HuH-7.5 (cell line): ENCODE results near the gene MAZ.
"Not testable (repeated sequence)": the region's sequence is repeated elsewhere in the genome, so short reads cannot be mapped to it uniquely, and the experiment has no call there.

Experiments used
- DNase-seq: peaks from one replicate; pipeline ENCODE4 v3.0.0; 2011; ENCODE audit warnings: low spot score

MAZ gene

GRCh38 chr16:29806099-29806579 lies at the start of gene MAZ:
Gene MAZ (plus strand): TSS chr16:29806529. CDS start chr16:29806702, 173 bp downstream.
- no peak for DNase-seq

DNA sequence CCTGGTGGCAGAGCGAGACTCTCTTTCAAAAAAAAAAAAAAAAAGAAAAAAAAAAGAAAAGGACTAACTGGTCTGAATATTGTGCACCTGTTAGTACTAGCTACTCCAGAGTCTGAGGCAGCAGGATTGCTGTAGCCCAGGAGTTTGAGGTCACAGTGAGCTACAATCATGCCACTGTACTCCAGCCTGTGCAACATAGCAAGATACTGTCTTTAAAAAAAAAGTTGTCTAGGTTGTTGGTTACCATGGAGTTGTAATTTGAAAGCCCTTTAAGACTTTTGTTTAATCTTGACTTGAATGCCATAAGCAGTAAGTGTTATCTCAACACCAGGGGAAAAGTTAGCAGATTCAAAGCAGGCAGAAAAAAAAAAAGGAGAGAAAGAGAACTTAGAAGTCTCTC lies 49.7 kb upstream of the MAZ start:
- DNase-seq, result no peak

GRCh38 chr16:29757086-29757485 lies 49.2 kb upstream of the MAZ start:
- not testable (repeated sequence) for DNase-seq

GRCh38 chr16:29757950-29758466 lies 48.3 kb upstream of the MAZ start:
- DNase-seq, result peak; percentile 32

DNA sequence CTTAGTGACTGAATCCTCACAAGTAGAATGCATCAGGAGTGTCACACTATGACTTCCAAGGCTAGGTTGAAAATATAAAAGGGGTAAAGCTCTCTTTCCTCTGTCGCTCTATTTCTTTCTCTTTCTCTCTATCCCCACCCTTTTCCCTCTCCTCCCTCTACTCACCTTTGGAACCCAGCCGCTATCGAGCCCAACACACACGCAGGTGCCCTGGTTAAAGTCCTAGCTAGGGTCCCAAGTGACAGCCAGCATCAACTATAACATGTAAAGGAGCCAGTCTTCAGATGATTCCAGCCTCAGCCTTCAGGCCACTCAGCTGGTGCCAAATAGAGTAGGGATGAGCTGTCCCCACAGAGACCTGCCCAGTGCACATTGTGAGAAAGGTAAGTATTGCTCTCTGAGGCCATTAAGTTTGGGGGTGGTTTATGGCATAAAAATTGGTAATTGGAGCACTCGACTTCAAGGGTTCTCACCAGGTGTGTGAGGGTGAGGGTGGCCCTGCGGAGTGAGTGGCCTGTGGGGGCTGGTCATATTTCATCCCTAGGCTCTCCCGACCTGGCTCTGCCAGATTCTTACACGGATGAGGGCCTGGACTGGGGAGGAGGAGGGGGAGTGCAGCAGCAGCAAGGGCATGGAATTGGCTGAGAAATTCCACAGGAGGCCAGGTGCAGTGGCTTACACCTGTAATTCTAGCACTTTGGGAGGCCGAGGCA lies 45.6 kb upstream of the MAZ start:
- DNase-seq, result no peak

GRCh38 chr16:29761280-29761651 lies 45.1 kb upstream of the MAZ start:
- not testable (repeated sequence) for DNase-seq

DNA sequence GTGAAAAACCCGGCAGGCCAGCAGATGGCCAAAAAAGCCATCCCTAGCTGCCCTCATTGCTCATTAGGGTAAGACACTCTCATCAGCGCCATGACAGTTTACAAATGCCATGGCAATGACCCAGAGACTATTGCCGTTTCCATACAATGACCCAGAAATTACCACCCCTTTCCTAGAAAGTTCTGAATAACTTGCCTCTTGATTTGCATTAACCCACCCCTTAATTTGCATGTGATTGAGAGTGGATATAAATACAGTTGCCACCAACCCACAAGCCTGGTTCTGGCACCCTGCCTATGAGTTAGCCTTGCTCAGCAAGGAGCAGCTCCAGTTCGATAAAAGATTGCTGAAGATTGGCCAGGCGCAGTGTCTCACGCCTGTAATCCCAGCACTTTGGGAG lies 44.4 kb upstream of the MAZ start:
- no peak for DNase-seq

GRCh38 chr16:29763326-29763725 lies 43.0 kb upstream of the MAZ start:
- DNase-seq, result no peak

GRCh38 chr16:29765167-29766032 lies 40.9 kb upstream of the MAZ start:
- peak; percentile 62 for DNase-seq

- no peak for DNase-seq
Measured at GRCh38 chr16:29766571-29766970, 39.8 kb upstream of the MAZ start.

DNA sequence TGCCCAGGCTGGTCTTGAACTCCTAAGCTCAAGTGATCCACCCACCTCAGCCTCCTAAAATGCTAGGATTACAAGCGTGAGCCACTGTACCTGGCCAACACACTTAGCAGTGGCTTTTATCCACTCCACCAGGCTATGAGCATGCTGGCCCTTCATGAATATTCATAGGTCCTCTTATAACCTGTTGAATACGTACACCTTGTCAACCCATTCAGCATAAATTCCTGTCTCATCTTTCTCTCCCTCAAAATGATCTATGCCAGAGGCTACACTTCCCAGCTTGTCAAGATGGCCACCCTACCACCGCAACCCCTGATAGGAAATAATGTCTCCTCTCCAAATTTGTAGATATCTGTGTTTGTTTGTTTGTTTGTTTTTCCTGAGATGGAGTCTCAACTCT lies 39.3 kb upstream of the MAZ start:
- DNase-seq, result no peak

DNA sequence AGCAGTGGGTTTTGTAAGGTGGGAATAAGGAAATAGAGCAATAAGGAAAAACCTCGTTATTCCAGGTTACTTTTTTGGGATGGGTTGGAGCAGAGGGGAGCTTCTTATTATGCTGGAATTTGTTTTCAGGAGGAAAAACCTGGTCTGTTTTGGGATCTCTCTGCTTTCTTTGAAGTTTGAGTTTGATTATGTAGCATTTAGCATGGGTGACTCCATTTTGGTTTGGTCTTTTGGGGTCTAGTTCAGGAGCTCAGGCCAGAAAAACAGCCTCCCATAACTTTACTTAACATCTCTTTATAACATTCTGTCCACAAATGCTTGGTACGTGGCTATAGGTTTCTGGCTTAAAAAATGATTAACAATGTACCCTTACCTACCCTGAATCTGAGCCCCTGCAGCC lies 36.8 kb upstream of the MAZ start:
- DNase-seq, result no peak

DNA sequence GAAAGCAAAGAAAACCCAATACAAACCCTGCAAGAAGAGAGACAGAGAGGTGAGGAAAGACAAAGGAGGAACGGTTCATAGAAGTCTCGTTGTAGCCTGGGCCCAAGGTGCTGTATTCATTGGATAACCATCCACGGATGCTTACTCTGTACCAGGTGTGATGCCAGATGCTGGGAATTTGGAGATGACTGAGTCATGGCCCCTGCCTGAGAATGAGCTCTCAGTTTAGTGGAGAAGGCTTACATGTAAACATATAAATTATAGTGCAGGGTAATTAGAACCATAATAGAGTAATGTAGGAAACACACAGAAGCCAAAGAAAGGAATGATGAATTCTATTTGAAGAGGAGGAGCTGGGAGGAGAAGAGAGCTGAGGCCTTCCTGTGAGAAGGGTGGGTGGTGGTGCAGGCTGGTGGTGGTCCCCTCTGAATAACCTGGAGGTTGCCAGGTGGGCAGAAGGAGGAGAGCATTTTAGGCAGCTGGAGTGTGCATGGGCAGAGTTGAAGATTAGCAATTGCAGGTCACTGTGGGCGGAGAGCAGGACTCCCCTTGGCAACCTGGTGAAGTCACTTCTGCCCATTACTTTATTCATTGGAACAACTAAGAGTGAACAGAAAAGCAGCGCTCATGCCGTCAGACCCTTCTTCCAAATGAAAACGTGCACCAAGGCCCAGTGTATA lies 35.9 kb upstream of the MAZ start:
- DNase-seq, result no peak

DNA sequence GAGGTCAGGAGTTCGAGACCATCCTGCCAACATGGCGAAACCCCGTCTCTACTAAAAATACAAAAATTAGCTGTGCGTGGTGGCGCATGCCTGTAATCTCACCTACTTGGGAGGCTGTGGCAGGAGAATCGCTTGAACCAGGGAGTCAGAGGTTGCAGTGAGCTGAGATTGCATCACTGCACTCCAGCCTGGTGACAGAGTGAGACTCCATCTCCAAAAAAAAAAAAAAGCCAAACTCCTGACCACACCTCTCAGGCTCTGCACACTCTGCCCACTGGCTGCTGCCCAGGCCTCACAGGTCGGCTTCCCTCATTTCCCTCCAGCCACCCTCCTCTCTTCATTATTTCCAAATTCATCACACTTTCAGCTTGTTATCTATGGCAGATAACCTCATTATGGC lies 34.0 kb upstream of the MAZ start:
- DNase-seq, result not testable (repeated sequence)

DNA sequence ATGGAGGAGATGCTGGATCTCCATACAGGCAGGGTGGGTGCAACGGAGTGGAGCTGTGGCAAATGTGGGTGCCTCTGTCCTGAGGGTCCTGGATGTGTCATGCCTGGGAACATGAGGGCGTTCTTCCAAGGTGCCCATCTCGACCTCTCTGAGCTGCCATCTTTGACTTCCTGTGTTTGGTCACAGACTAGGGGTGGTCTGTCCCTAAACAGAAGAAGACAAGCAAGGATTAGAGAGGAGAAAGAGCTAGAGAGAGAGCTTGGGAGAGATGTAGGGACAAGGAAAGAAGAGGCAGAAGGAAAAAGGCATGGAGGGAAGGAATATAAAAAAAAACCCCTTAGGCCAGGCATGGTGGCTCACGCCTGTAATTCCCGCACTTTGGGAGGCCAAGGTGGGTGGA lies 31.6 kb upstream of the MAZ start:
- DNase-seq, result no peak

- DNase-seq, result no peak
Measured at GRCh38 chr16:29775742-29776408, 30.5 kb upstream of the MAZ start.

DNA sequence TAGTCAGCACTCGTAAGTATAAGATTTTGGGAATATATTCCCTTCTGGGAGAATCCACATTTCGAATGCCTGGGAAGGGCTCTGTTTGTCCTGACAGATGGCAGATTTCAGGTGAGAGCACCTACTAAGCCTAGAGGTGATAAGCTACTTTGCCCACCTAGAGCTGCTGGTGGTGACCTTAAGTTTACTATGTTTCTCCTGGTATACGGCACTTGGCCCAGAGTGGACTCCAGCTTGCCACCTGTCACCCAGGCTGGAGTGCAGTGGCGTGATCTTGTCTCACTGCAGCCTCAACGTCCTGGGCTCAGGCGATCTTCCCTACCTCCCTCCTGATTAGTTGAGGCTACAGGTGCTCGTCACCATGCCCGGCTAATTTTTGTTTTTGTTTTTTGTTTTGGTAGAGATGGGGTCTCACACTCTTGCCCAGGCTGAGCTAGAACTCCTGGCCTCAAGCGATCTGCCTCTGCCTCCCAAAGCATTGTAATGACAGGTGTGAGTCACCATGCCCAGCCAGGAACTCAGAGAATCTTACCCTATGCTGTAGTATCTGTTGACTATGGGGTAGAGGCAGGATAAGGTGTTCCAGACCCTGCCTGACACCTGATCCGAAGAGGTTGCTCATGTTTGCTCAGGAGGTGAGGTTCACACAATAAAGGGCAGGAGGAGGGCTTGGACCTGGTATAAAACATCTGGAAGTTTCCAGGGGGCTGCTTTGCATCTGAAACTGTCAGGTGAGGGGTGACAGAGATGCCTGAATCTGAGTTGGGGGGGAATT lies 28.6 kb upstream of the MAZ start, which contains the start of gene ZG16:
Gene ZG16 (plus strand): TSS at position 681 of the 775 bp plus-strand sequence. CDS start 1,011 bp downstream, outside the sequence.
- DNase-seq, result no peak

- no peak for DNase-seq
Measured at GRCh38 chr16:29779474-29779873, 26.9 kb upstream of the MAZ start.

- DNase-seq, result not testable (repeated sequence)
Measured at GRCh38 chr16:29783094-29783953, 23.0 kb upstream of the MAZ start.

DNA sequence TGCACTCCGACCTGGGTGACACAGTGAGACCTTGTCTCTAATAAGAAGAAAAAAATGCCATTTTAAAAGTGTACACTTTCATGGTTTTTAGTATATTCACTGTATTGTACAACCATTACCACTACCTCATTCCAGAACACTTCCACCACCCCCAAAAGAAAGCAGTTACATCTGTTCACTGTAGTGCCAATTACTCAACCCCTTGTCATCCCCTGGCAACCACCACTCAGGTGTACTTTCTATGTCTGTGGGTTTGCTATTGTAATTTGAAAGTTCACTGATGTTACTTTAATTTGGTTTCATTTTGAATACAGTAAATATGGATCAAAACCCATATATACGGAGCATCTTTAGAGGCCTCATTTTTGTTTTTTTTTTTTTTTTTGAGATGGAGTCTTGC lies 22.2 kb upstream of the MAZ start:
- no peak for DNase-seq
